Activated B cell treated with CpG ODN at 0.5 μM for 24 hours (primary cell): ENCODE measurements around the gene CD2AP. TPM values are rescaled to one million over a fixed set of nuclear protein-coding genes. Genes with fewer than 3 reads are reported as not detected.
"Not testable (repeated sequence)": the region's sequence is repeated elsewhere in the genome, so short reads cannot be mapped to it uniquely, and the experiment has no call there.

ENCODE experiments used
- ATAC-seq: fragments of 200-7000 bp; cut with Tn5 transposase; one replicate; pipeline ENCODE4 v1.10.0; 2021; ENCODE audit warnings: low read depth, mild to moderate bottlenecking, moderate library complexity
- CTCF ChIA-PET: fragments of 350-600 bp; sonication (Branson Sonifier 250); formaldehyde crosslinking; loops from one replicate; lab custom pipeline; 2021; ENCODE audit warnings: antibody characterized with exemption; lab: Charles Lee
- POLR2A ChIA-PET: fragments of 350-600 bp; sonication (Branson Sonifier 250); formaldehyde crosslinking; loops from one replicate; lab custom pipeline; 2021; ENCODE audit warnings: antibody characterized with exemption; lab: Charles Lee
- DNase-seq: peaks from one replicate; pipeline ENCODE4 v3.0.0; 2022
- H3K27ac Mint-ChIP-seq: one replicate; pipeline ENCODE4 v1.8.0; 2020; ENCODE audit warnings: mixed read lengths
- H3K27me3 Mint-ChIP-seq: one replicate; pipeline ENCODE4 v1.8.0; 2021; ENCODE audit warnings: mixed read lengths
- H3K36me3 Mint-ChIP-seq: one replicate; pipeline ENCODE4 v1.8.0; 2021; ENCODE audit warnings: low read depth, mixed read lengths
- H3K4me1 Mint-ChIP-seq: one replicate; pipeline ENCODE4 v1.8.0; 2021; ENCODE audit warnings: mixed read lengths
- H3K4me3 Mint-ChIP-seq: one replicate; pipeline ENCODE4 v1.8.0; 2020; ENCODE audit warnings: mild to moderate bottlenecking, mixed read lengths
- H3K9me3 Mint-ChIP-seq: one replicate; pipeline ENCODE4 v1.8.0; 2020; ENCODE audit warnings: mixed read lengths
- intact Hi-C: fragments of 100-400 bp; cut with micrococcal nuclease; formaldehyde crosslinking; loops from one replicate; pipeline ENCODE4 v1.15.1; 2024
- total RNA-seq: library from RNA; stranded (reverse); gene quantifications from 2 replicates; pipeline ENCODE4 v1.2.3, GENCODE V29; 2022
- TF ChIP-seq, protein P1 (sequence below): fragments of 200-600 bp; IDR thresholded peaks from one replicate; pipeline ENCODE4 v1.8.0; 2022; ENCODE audit warnings: antibody characterized with exemption, mild to moderate bottlenecking

The CD2AP gene
- total RNA-seq, 1 donor from 2014 or later: 34.1 TPM

DNA sequence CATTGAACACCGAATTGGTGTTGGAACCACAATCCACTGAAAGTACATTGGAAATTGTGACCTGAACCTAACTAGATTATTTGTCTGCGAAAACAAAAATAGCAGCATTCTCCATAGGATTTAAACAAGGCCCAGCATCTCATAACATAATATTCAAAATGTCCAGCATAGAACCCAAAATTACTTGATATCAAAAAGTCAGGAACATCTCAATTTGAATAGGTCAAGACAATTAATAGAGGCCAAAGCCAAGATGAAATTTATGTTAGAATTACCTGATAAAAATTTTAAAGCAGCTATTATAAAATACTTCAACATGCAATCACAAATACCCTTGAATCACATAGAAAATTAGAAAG, 42.4 kb upstream of the CD2AP start:
- peaks cover 12% of the 10 kb centered on the region for H3K9me3 Mint-ChIP-seq
- no peak for DNase-seq
- intact Hi-C loops: no loop called here
- no peaks in the 10 kb centered on the region for H3K27me3 Mint-ChIP-seq
- ATAC-seq: no peak
- H3K4me3 Mint-ChIP-seq: no peak overlapping the region
- H3K36me3 Mint-ChIP-seq: no peaks in the 10 kb centered on the region
- no peak overlapping the region for H3K27ac Mint-ChIP-seq
- peaks cover 31% of the 10 kb centered on the region for H3K4me1 Mint-ChIP-seq
- POLR2A ChIA-PET: no interaction called here
- TF ChIP-seq, protein P1, sequence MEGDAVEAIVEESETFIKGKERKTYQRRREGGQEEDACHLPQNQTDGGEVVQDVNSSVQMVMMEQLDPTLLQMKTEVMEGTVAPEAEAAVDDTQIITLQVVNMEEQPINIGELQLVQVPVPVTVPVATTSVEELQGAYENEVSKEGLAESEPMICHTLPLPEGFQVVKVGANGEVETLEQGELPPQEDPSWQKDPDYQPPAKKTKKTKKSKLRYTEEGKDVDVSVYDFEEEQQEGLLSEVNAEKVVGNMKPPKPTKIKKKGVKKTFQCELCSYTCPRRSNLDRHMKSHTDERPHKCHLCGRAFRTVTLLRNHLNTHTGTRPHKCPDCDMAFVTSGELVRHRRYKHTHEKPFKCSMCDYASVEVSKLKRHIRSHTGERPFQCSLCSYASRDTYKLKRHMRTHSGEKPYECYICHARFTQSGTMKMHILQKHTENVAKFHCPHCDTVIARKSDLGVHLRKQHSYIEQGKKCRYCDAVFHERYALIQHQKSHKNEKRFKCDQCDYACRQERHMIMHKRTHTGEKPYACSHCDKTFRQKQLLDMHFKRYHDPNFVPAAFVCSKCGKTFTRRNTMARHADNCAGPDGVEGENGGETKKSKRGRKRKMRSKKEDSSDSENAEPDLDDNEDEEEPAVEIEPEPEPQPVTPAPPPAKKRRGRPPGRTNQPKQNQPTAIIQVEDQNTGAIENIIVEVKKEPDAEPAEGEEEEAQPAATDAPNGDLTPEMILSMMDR: no peak
- CTCF ChIA-PET: no interaction called here

- ATAC-seq (peak; percentile 37), DNase-seq (no peak)
- Mint-ChIP-seq H3K4me3 (no peak overlapping the region), H3K27me3 (no peaks in the 10 kb centered on the region), H3K27ac (no peak overlapping the region), H3K9me3 (peaks cover 3% of the 10 kb centered on the region), H3K4me1 (peaks cover 47% of the 10 kb centered on the region), H3K36me3 (no peaks in the 10 kb centered on the region)
- TF ChIP-seq, protein P1: no peak
- intact Hi-C loops: loop anchor here (2.0 kb wide), 1 partner anchor 23 kb away; no protein-coding TSS in a partner anchor
- ChIA-PET POLR2A (interaction anchor here (3.1 kb wide), 1 partner anchor 40 kb away, joined by 24 read pairs; the partner anchor contains the start of gene CD2AP), CTCF (interaction anchor here (1.5 kb wide), 1 partner anchor 21 kb away, joined by 3 read pairs; no protein-coding TSS in a partner anchor)
Measured at GRCh38 chr6:47437592-47437991, 40.0 kb upstream of the CD2AP start.

DNA sequence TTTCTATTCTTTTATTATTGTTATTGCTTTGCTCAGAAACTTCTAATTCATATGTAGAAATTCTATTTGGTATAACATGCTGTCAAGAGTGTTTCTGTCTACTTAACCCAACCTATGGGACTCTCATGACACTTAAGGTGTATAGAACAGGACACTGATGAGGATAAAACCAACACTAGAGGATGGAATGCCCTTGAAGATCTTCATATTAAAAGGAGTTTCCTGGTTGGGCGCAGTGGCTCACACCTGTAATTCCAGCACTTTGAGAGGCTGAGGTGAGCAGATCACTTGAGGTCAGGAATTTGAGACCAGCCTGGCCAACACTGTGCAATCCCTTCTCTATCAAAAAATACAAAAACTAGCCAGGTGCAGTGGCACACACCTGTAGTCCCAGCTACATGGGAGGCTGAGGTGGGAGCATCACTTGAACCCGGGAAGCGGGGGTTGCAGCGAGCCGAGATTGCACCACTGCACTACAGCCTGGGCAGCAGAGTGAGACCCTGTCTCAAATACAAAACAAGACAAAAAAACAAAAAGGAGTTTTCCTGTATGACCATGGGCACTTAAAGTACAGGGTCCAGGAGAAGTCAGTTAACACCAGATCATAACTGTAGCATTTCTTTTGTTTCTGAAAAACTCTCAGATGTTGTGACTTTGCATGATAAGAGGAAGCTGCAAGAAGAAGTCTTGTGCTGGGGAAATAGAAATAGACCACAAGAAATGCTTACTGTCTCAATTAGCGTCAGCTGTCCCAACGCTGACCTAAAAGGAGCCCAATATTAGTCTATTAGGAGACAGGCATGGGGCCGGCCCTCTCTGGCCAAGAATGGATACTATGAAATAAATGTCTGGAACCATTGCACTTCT, 38.9 kb upstream of the CD2AP start:
- ATAC-seq: peak; percentile 61
- Mint-ChIP-seq H3K4me1 (peaks cover 48% of the 10 kb centered on the region), H3K9me3 (peaks cover 3% of the 10 kb centered on the region), H3K36me3 (no peaks in the 10 kb centered on the region), H3K4me3 (peak overlapping the region; percentile 19), H3K27me3 (no peaks in the 10 kb centered on the region), H3K27ac (no peak overlapping the region)
- CTCF ChIA-PET: interaction anchor here (1.5 kb wide), 1 partner anchor 22 kb away, joined by 3 read pairs; no protein-coding TSS in a partner anchor
- intact Hi-C loops: loop anchor here (2.0 kb wide), 2 partner anchors 22 to 38 kb away; partner anchors contain the start of gene CD2AP
- DNase-seq: no peak
- POLR2A ChIA-PET: interaction anchor here (0.7 to 3.1 kb wide), 3 partner anchors 39 to 291 kb away, joined by 3 to 24 read pairs (median 4); partner anchors contain the start of gene CD2AP
- TF ChIP-seq, protein P1: no peak

GRCh38 chr6:47439348-47439668, 38.3 kb upstream of the CD2AP start:
- intact Hi-C loops: loop anchor here (2.0 kb wide), 2 partner anchors 21 to 37 kb away; partner anchors contain the start of gene CD2AP
- Mint-ChIP-seq H3K4me1 (peaks cover 48% of the 10 kb centered on the region), H3K9me3 (peaks cover 3% of the 10 kb centered on the region), H3K4me3 (no peak overlapping the region), H3K27me3 (no peaks in the 10 kb centered on the region), H3K36me3 (no peaks in the 10 kb centered on the region), H3K27ac (no peak overlapping the region)
- DNase-seq (no peak), ATAC-seq (no peak)
- CTCF ChIA-PET: interaction anchor here (1.5 kb wide), 1 partner anchor 23 kb away, joined by 3 read pairs; no protein-coding TSS in a partner anchor
- TF ChIP-seq, protein P1: no peak
- POLR2A ChIA-PET: interaction anchor here (0.7 to 3.1 kb wide), 3 partner anchors 39 to 291 kb away, joined by 3 to 24 read pairs (median 4); partner anchors contain the start of gene CD2AP

- POLR2A ChIA-PET: interaction anchor here (1.3 kb wide), 1 partner anchor 37 kb away, joined by 16 read pairs; the partner anchor contains the start of gene CD2AP
- TF ChIP-seq, protein P1: no peak
- no peaks in the 10 kb centered on the region for H3K9me3 Mint-ChIP-seq
- CTCF ChIA-PET: no interaction called here
- H3K27ac Mint-ChIP-seq: no peak overlapping the region
- intact Hi-C loops: no loop called here
- peaks cover 48% of the 10 kb centered on the region for H3K4me1 Mint-ChIP-seq
- no peaks in the 10 kb centered on the region for H3K27me3 Mint-ChIP-seq
- H3K36me3 Mint-ChIP-seq: no peaks in the 10 kb centered on the region
- peak overlapping the region; percentile 38 for H3K4me3 Mint-ChIP-seq
- DNase-seq: no peak
- ATAC-seq: peak; percentile 34
Measured at GRCh38 chr6:47440719-47441118, 36.9 kb upstream of the CD2AP start.

DNA sequence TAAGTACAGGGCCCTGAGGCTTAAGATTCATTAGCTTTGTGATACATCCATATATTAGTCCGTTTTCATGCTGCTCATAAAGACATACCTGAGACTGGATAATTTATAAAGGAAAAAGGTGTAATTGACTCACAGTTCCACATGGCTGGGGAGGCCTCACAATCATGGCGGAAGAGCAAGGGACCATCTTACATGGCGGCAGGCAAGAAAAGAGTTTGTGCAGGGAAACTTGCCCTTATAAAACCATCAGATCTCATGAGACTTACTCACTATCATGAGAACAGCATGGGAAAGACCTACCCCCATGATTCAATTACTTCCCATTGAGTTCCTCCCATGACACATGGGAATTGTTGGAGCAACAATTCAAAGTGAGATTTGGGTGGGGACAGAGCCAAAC, 32.6 kb upstream of the CD2AP start:
- H3K4me3 Mint-ChIP-seq, intact Hi-C loops, CTCF ChIA-PET, POLR2A ChIA-PET, ATAC-seq, H3K36me3 Mint-ChIP-seq, H3K9me3 Mint-ChIP-seq, DNase-seq, H3K27me3 Mint-ChIP-seq, H3K27ac Mint-ChIP-seq: not testable (repeated sequence)
- peaks cover 18% of the 10 kb centered on the region for H3K4me1 Mint-ChIP-seq
